K562 (cell line): ENCODE data around the gene TMPRSS5. TPM values are rescaled to one million over a fixed set of nuclear protein-coding genes. Genes with fewer than 3 reads are reported as not detected.

Experiments
- COPS2 ChIP-seq: fragments of 450-650 bp; conservative IDR thresholded peaks from 2 replicates; pipeline ENCODE4 v1.6.1; 2016; ENCODE audit warnings: mild to moderate bottlenecking, moderate library complexity
- DIDO1 ChIP-seq: fragments of 450-650 bp; IDR thresholded peaks from 2 replicates; pipeline ENCODE4 v1.6.1; 2016; ENCODE audit warnings: low read depth, missing biosample characterization, missing genetic modification characterization
- KLF16 ChIP-seq: IDR thresholded peaks from 2 replicates; pipeline ENCODE4 v1.6.1; 2016; ENCODE audit warnings: antibody characterized with exemption
- NFATC3 ChIP-seq: fragments of 450-650 bp; IDR thresholded peaks from 2 replicates; pipeline ENCODE4 v1.6.1; 2017; ENCODE audit warnings: mild to moderate bottlenecking
- NFE2L1 ChIP-seq: fragments of 450-650 bp; IDR thresholded peaks from 2 replicates; pipeline ENCODE4 v1.6.1; 2016; ENCODE audit warnings: missing genetic modification characterization, low read depth, mild to moderate bottlenecking, missing compliant biosample characterization, moderate library complexity, borderline replicate concordance
- NFIC ChIP-seq: fragments of 450-650 bp; IDR thresholded peaks from 2 replicates; pipeline ENCODE4 v1.6.1; 2017; ENCODE audit warnings: mild to moderate bottlenecking, inconsistent platforms
- OTX1 ChIP-seq: fragments of 450-650 bp; formaldehyde crosslinking; IDR thresholded peaks from 2 replicates; pipeline ENCODE4 v1.4.0; 2022; ENCODE audit warnings: mild to moderate bottlenecking
- SRSF7 ChIP-seq: fragments of 200-400 bp; formaldehyde crosslinking; optimal IDR thresholded peaks from 2 replicates; pipeline ENCODE3; 2017; ENCODE audit warnings: mild to moderate bottlenecking, low read depth, low read length
- ZNF589 ChIP-seq: fragments of 200-800 bp; sonication (Bioruptor generic); IDR thresholded peaks from 2 replicates; pipeline ENCODE4 v1.6.1; 2016; ENCODE audit warnings: low read depth, missing genetic modification characterization, missing compliant biosample characterization
- polyA plus RNA-seq, 8 experiments: library from polyadenylated mRNA; depleted of rRNA in 4 of 8; stranded (reverse) in 5 of 8; unstranded in 3 of 8; fragments of >200 nt; fragmentation: Nextera tagmentation in 2 of 8; fragmentation: Illumina TruSeq in 1 of 8; extraction: Ambion mirVana in 2 of 8; extraction: Trizol in 1 of 8; gene quantifications; 2 replicates each; pipeline versions ENCODE4 v1.2.1 to v1.2.3, GENCODE V29; 2011 to 2014; ENCODE audit warnings: inconsistent platforms in 1 of 8, missing spikeins in 1 of 8
- total RNA-seq, 7 experiments: library from RNA; depleted of rRNA in 6 of 7; stranded (reverse); fragments of >200 nt in 6 of 7; fragmentation: Illumina TruSeq in 2 of 7; extraction: Trizol in 2 of 7; gene quantifications; 2 replicates each; pipeline versions ENCODE4 v1.2.1 to v1.2.3, GENCODE V29; 2011 to 2021; ENCODE audit warnings: low replicate concordance in 1 of 7
- TF ChIP-seq, protein P1 (sequence below): sonication (generic); formaldehyde crosslinking; IDR thresholded peaks from 2 replicates; pipeline ENCODE4 v1.8.1; 2023; ENCODE audit warnings: mild to moderate bottlenecking, missing genetic modification reagents
- TF ChIP-seq, protein P2 (sequence below): sonication (generic); formaldehyde crosslinking; IDR thresholded peaks from 2 replicates; pipeline ENCODE4 v1.8.0; 2022; ENCODE audit warnings: missing genetic modification reagents, mild to moderate bottlenecking, moderate library complexity, borderline replicate concordance
- TF ChIP-seq, protein P3 (sequence below): fragments of 250-450 bp; sonication (Bioruptor Pico); IDR thresholded peaks from 2 replicates; pipeline ENCODE4 v1.8.0; 2022; ENCODE audit warnings: moderate library complexity, mild to moderate bottlenecking, inconsistent platforms
- TF ChIP-seq, protein P4 (sequence below): sonication (generic); formaldehyde crosslinking; IDR thresholded peaks from 2 replicates; pipeline ENCODE4 v1.8.1; 2022; ENCODE audit warnings: missing genetic modification reagents
- TF ChIP-seq, protein P5 (sequence below): fragments of 250-450 bp; sonication (Bioruptor Pico); IDR thresholded peaks from 2 replicates; pipeline ENCODE4 v1.4.0; 2020; ENCODE audit warnings: mild to moderate bottlenecking, moderate library complexity
- TF ChIP-seq, protein P6 (sequence below): IDR thresholded peaks from 2 replicates; pipeline ENCODE4 v1.6.1; 2014; ENCODE audit warnings: antibody characterized with exemption

TMPRSS5 gene
- total and polyA plus RNA-seq, 9 of the 15 experiments (the other 6 are each of a cell fraction or from before 2014, with no cell fraction given) = 0.07 to 0.49 (median 0.17) TPM; not detected in 1

DNA sequence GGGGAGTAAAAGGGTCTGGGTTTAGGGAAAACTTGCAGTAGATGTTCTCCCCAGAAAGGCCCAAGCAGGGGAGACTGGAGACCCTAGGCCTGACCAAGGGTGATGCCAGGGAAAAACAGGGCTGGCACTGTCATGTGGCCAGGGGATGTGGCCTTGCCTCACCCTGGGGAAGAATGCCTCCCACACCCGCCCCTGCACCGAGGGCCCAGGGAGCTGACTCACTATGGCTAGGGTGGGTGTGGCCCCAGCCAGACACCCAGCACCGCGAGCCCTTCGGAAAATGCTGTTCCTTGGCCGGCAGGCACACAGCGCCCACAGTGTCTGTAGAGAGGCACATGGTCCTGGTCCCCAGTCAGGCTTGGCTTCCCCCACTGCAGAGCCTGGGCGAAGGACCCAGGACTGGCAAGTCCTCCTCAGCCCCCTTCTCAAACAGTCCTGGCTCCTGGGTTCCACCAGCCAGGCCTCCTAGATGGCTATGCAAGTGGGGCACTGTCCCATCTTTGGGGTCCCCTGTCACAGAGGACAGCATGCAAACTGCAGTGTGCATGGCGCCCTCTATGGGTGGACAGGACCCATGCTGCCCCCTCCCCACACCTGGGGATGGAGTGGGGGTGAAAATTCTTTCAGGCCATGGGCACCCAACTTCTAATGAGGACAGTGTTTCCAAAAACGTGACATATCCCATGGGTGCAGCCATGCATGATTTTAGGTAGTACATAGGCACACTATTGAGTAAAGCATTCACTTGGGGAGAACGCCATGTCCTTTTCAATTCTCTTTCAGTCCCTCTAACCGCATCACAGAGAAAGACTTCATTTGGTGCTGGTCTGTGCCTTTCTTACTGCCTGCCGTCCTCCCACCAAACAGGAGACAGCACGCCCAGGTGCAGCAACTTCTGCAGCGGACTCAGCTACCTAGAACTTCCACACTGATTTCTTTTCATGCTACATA lies 15.2 kb downstream of the TMPRSS5 start (continued):
- TF ChIP-seq, protein P1, sequence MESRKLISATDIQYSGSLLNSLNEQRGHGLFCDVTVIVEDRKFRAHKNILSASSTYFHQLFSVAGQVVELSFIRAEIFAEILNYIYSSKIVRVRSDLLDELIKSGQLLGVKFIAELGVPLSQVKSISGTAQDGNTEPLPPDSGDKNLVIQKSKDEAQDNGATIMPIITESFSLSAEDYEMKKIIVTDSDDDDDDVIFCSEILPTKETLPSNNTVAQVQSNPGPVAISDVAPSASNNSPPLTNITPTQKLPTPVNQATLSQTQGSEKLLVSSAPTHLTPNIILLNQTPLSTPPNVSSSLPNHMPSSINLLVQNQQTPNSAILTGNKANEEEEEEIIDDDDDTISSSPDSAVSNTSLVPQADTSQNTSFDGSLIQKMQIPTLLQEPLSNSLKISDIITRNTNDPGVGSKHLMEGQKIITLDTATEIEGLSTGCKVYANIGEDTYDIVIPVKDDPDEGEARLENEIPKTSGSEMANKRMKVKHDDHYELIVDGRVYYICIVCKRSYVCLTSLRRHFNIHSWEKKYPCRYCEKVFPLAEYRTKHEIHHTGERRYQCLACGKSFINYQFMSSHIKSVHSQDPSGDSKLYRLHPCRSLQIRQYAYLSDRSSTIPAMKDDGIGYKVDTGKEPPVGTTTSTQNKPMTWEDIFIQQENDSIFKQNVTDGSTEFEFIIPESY (CRISPR knock-in tag) = no peak
- TF ChIP-seq, protein P2, sequence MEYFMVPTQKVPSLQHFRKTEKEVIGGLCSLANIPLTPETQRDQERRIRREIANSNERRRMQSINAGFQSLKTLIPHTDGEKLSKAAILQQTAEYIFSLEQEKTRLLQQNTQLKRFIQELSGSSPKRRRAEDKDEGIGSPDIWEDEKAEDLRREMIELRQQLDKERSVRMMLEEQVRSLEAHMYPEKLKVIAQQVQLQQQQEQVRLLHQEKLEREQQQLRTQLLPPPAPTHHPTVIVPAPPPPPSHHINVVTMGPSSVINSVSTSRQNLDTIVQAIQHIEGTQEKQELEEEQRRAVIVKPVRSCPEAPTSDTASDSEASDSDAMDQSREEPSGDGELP = peak; percentile 80; the same call in 1 of the 2 replicates
- TF ChIP-seq NFIC = no peak
- TF ChIP-seq, protein P3, sequence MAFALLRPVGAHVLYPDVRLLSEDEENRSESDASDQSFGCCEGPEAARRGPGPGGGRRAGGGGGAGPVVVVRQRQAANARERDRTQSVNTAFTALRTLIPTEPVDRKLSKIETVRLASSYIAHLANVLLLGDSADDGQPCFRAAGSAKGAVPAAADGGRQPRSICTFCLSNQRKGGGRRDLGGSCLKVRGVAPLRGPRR = no peak
- no peak for TF ChIP-seq DIDO1 (tag)
- TF ChIP-seq ZNF589 (CRISPR knock-in tag) = peak; percentile 65; the same call in 1 of the 2 replicates
- no peak; the same call in 1 of the 2 replicates for TF ChIP-seq NFE2L1 (tag)
- TF ChIP-seq, protein P4, sequence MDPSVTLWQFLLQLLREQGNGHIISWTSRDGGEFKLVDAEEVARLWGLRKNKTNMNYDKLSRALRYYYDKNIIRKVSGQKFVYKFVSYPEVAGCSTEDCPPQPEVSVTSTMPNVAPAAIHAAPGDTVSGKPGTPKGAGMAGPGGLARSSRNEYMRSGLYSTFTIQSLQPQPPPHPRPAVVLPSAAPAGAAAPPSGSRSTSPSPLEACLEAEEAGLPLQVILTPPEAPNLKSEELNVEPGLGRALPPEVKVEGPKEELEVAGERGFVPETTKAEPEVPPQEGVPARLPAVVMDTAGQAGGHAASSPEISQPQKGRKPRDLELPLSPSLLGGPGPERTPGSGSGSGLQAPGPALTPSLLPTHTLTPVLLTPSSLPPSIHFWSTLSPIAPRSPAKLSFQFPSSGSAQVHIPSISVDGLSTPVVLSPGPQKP (CRISPR knock-in tag) = no peak
- TF ChIP-seq OTX1 (CRISPR knock-in tag) = no peak
- TF ChIP-seq, protein P5, sequence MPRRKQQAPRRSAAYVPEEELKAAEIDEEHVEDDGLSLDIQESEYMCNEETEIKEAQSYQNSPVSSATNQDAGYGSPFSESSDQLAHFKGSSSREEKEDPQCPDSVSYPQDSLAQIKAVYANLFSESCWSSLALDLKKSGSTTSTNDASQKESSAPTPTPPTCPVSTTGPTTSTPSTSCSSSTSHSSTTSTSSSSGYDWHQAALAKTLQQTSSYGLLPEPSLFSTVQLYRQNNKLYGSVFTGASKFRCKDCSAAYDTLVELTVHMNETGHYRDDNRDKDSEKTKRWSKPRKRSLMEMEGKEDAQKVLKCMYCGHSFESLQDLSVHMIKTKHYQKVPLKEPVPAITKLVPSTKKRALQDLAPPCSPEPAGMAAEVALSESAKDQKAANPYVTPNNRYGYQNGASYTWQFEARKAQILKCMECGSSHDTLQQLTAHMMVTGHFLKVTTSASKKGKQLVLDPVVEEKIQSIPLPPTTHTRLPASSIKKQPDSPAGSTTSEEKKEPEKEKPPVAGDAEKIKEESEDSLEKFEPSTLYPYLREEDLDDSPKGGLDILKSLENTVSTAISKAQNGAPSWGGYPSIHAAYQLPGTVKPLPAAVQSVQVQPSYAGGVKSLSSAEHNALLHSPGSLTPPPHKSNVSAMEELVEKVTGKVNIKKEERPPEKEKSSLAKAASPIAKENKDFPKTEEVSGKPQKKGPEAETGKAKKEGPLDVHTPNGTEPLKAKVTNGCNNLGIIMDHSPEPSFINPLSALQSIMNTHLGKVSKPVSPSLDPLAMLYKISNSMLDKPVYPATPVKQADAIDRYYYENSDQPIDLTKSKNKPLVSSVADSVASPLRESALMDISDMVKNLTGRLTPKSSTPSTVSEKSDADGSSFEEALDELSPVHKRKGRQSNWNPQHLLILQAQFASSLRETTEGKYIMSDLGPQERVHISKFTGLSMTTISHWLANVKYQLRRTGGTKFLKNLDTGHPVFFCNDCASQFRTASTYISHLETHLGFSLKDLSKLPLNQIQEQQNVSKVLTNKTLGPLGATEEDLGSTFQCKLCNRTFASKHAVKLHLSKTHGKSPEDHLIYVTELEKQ (CRISPR knock-in tag) = no peak
- TF ChIP-seq, protein P6, sequence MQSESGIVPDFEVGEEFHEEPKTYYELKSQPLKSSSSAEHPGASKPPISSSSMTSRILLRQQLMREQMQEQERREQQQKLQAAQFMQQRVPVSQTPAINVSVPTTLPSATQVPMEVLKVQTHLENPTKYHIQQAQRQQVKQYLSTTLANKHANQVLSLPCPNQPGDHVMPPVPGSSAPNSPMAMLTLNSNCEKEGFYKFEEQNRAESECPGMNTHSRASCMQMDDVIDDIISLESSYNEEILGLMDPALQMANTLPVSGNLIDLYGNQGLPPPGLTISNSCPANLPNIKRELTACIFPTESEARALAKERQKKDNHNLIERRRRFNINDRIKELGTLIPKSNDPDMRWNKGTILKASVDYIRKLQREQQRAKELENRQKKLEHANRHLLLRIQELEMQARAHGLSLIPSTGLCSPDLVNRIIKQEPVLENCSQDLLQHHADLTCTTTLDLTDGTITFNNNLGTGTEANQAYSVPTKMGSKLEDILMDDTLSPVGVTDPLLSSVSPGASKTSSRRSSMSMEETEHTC = peak; percentile 39; the same call in 1 of the 2 replicates
- no peak for TF ChIP-seq NFATC3
- no peak for TF ChIP-seq KLF16
- no peak for TF ChIP-seq COPS2
- TF ChIP-seq SRSF7 = no peak
